Superior temporal gyrus (tissue), 1 donor: ENCODE data around the gene GID8.
A peak's percentile ranks its signal among the peaks of the same experiment; 100 is the strongest.

Experiments
- DNase-seq: peaks from one replicate; pipeline ENCODE4 v3.0.0-alpha.2; 2016; ENCODE audit errors: extremely low spot score

GID8 gene

GRCh38 chr20:62938105-62938888, at the start of gene GID8:
TSS of gene GID8 (plus strand) at chr20:62938147. CDS start at chr20:62941503, 3,356 bp downstream.
- peak; percentile 30 for DNase-seq

- no peak for DNase-seq
These were observed 49.5 kb upstream of the GID8 start for GRCh38 chr20:62888406-62888805.

- no peak for DNase-seq
These were observed 49.0 kb upstream of the GID8 start for GRCh38 chr20:62888910-62889309.

GRCh38 chr20:62889411-62889810, 48.5 kb upstream of the GID8 start:
- no peak for DNase-seq

GRCh38 chr20:62889871-62890270, 48.1 kb upstream of the GID8 start:
- DNase-seq = no peak

GRCh38 chr20:62890444-62890843, 47.5 kb upstream of the GID8 start:
- DNase-seq = no peak

- no peak for DNase-seq
These were observed 46.8 kb upstream of the GID8 start for GRCh38 chr20:62891111-62891510.

GRCh38 chr20:62892348-62893304, 45.3 kb upstream of the GID8 start:
- no peak for DNase-seq

GRCh38 chr20:62893700-62894099, 44.2 kb upstream of the GID8 start:
- no peak for DNase-seq

- no peak for DNase-seq
These were observed 43.7 kb upstream of the GID8 start for GRCh38 chr20:62894261-62894660.

- no peak for DNase-seq
These were observed 42.4 kb upstream of the GID8 start for GRCh38 chr20:62895539-62895938.

GRCh38 chr20:62896526-62896925, 41.4 kb upstream of the GID8 start:
- DNase-seq = no peak

- DNase-seq = no peak
These were observed 40.3 kb upstream of the GID8 start for GRCh38 chr20:62897666-62898065.

GRCh38 chr20:62898093-62898964, 39.6 kb upstream of the GID8 start:
- no peak for DNase-seq

GRCh38 chr20:62898970-62899632, 38.8 kb upstream of the GID8 start:
- no peak for DNase-seq

GRCh38 chr20:62899633-62900051, 38.3 kb upstream of the GID8 start:
- peak; percentile 41 for DNase-seq

GRCh38 chr20:62900052-62900691, 37.8 kb upstream of the GID8 start:
- peak; percentile 81 for DNase-seq

- DNase-seq = no peak
These were observed 37.0 kb upstream of the GID8 start for GRCh38 chr20:62900692-62901584.

- DNase-seq = no peak
These were observed 36.1 kb upstream of the GID8 start for GRCh38 chr20:62901891-62902290.
